PC-9 (cell line): ENCODE results near the gene SREK1IP1. TPM values are rescaled to one million over a fixed set of nuclear protein-coding genes. Genes with fewer than 3 reads are reported as not detected.

Experiments
- BruUV-seq: library from RNA; stranded (reverse); fragments of 400-500 nt; replicated peaks from 2 replicates; lab custom pipeline; 2021; lab: Mats Ljungman, UMichigan
- CTCF ChIA-PET: fragments of 300-600 bp; sonication (Branson Sonifier 250); formaldehyde crosslinking; loops from one replicate; lab custom pipeline; 2022; ENCODE audit warnings: antibody characterized with exemption; lab: Charles Lee
- POLR2A ChIA-PET: fragments of 300-600 bp; sonication (Branson Sonifier 250); formaldehyde crosslinking; loops from one replicate; lab custom pipeline; 2022; ENCODE audit warnings: antibody characterized with exemption; ENCODE audit not compliant: unreplicated experiment; lab: Charles Lee
- DNase-seq, 2 experiments: peaks; one replicate each; pipeline versions ENCODE4 v3.0.0 to v3.0.0-alpha.2; 2015 to 2022; ENCODE audit warnings: mixed read lengths in 1 of 2
- H2AFZ ChIP-seq: fragments of 200-600 bp; sonication (generic); 2 replicates; pipeline ENCODE4 v1.8.1; 2017; ENCODE audit warnings: antibody characterized with exemption
- H3F3A ChIP-seq: fragments of 200-600 bp; sonication (generic); 2 replicates; pipeline ENCODE4 v1.8.1; 2017; ENCODE audit warnings: antibody characterized with exemption, mild to moderate bottlenecking, low read depth; ENCODE audit not compliant: insufficient read depth
- H3K27ac ChIP-seq: fragments of 200-600 bp; sonication (generic); 2 replicates; pipeline ENCODE4 v1.6.1; 2016; ENCODE audit warnings: mixed run types
- H3K27me3 ChIP-seq: fragments of 200-600 bp; sonication (generic); 2 replicates; pipeline ENCODE4 v1.6.1; 2016; ENCODE audit warnings: low read depth, mixed run types; ENCODE audit not compliant: insufficient read depth
- H3K36me3 ChIP-seq: fragments of 200-600 bp; sonication (generic); 2 replicates; pipeline ENCODE4 v1.6.1; 2016; ENCODE audit warnings: low read depth, mixed run types
- H3K4me1 ChIP-seq: fragments of 200-600 bp; sonication (generic); replicated peaks from 2 replicates; pipeline ENCODE4 v1.6.1; 2016; ENCODE audit warnings: mixed run types; ENCODE audit not compliant: insufficient read depth
- H3K4me2 ChIP-seq: fragments of 200-600 bp; sonication (generic); 2 replicates; pipeline ENCODE4 v1.6.1; 2017; ENCODE audit warnings: mixed run types
- H3K4me3 ChIP-seq: fragments of 200-600 bp; sonication (generic); 2 replicates; pipeline ENCODE4 v1.6.1; 2016; ENCODE audit warnings: mixed run types
- H3K79me2 ChIP-seq: fragments of 200-600 bp; sonication (generic); 2 replicates; pipeline ENCODE4 v1.6.1; 2017; ENCODE audit warnings: low read depth, mixed run types
- H3K9me2 ChIP-seq: fragments of 200-600 bp; sonication (generic); 2 replicates; pipeline ENCODE4 v1.8.1; 2017; ENCODE audit warnings: mild to moderate bottlenecking; ENCODE audit not compliant: insufficient read depth
- H3K9me3 ChIP-seq: fragments of 200-600 bp; sonication (generic); 2 replicates; pipeline ENCODE4 v1.8.1; 2016; ENCODE audit warnings: low read depth; ENCODE audit not compliant: insufficient read depth
- H4K20me1 ChIP-seq: fragments of 200-600 bp; sonication (generic); 2 replicates; pipeline ENCODE4 v1.8.1; 2017; ENCODE audit not compliant: insufficient read depth
- CTCF ChIP-seq: fragments of 200-600 bp; sonication (generic); conservative IDR thresholded peaks from 2 replicates; pipeline ENCODE4 v1.6.1; 2017; ENCODE audit warnings: mixed run types, antibody characterized with exemption, mild to moderate bottlenecking, moderate library complexity
- EZH2 ChIP-seq: fragments of 200-600 bp; sonication (generic); IDR thresholded peaks from 2 replicates; pipeline ENCODE4 v1.8.0; 2017; ENCODE audit warnings: antibody characterized with exemption, low read depth
- intact Hi-C: fragments of 100-400 bp; cut with micrococcal nuclease; formaldehyde crosslinking; loops from one replicate; pipeline ENCODE4 v1.10.0; 2022; ENCODE audit not compliant: unreplicated experiment
- total RNA-seq: library from RNA; stranded (reverse); gene quantifications from 2 replicates; pipeline ENCODE4 v1.2.3, GENCODE V29; 2021

SREK1IP1 gene
- total RNA-seq, 1 experiment from 2014 or later = 10.9 TPM

- peaks cover 4% of the 10 kb centered on the region; the same call in 1 of the 2 replicates for H3K36me3 ChIP-seq
- no peaks in the 10 kb centered on the region for H3K9me3 ChIP-seq
- no peaks in the 10 kb centered on the region for H3K4me1 ChIP-seq
- no peaks in the 10 kb centered on the region for H3F3A ChIP-seq
- POLR2A ChIA-PET = interaction anchor here (0.5 kb wide), 1 partner anchor 19 kb away, joined by 4 read pairs; no protein-coding TSS in a partner anchor
- TF ChIP-seq EZH2 (no peak), CTCF (no peak)
- H2AFZ ChIP-seq = no peak overlapping the region
- intact Hi-C loops = no loop called here
- H3K4me2 ChIP-seq = no peak overlapping the region
- no TSS peak for BruUV-seq
- H3K79me2 ChIP-seq = peaks cover 13% of the 10 kb centered on the region; the same call in 1 of the 2 replicates
- H3K9me2 ChIP-seq = no peaks in the 10 kb centered on the region
- no peak overlapping the region for H3K27ac ChIP-seq
- CTCF ChIA-PET = no interaction called here
- no peaks in the 10 kb centered on the region; the same call in 1 of the 2 replicates for H4K20me1 ChIP-seq
- H3K4me3 ChIP-seq = no peak overlapping the region
- H3K27me3 ChIP-seq = no peaks in the 10 kb centered on the region
- no peak for DNase-seq
Observed at GRCh38 chr5:64758901-64759300, 9.6 kb downstream of the SREK1IP1 start.

GRCh38 chr5:64754066-64754465 lies 14.4 kb downstream of the SREK1IP1 start:
- H3K4me2 ChIP-seq = no peak overlapping the region
- H4K20me1 ChIP-seq = no peaks in the 10 kb centered on the region; the same call in 1 of the 2 replicates
- TF ChIP-seq EZH2 = no peak
- no peak for TF ChIP-seq CTCF
- no peak overlapping the region for H2AFZ ChIP-seq
- no peaks in the 10 kb centered on the region; the same call in 1 of the 2 replicates for H3F3A ChIP-seq
- no peaks in the 10 kb centered on the region for H3K4me1 ChIP-seq
- ChIA-PET CTCF (no interaction called here), POLR2A (interaction anchor here (0.6 kb wide), 1 partner anchor 11 kb away, joined by 3 read pairs; no protein-coding TSS in a partner anchor)
- H3K36me3 ChIP-seq = peaks cover 4% of the 10 kb centered on the region; the same call in 1 of the 2 replicates
- BruUV-seq = no TSS peak
- no peak overlapping the region for H3K27ac ChIP-seq
- DNase-seq = no peak
- no peaks in the 10 kb centered on the region for H3K27me3 ChIP-seq
- H3K9me3 ChIP-seq = no peaks in the 10 kb centered on the region
- intact Hi-C loops = no loop called here
- H3K79me2 ChIP-seq = peaks cover 8% of the 10 kb centered on the region; the same call in 1 of the 2 replicates
- no peak overlapping the region for H3K4me3 ChIP-seq
- H3K9me2 ChIP-seq = no peaks in the 10 kb centered on the region

- Histone ChIP-seq H3K79me2 (no peaks in the 10 kb centered on the region), H3K4me1 (no peaks in the 10 kb centered on the region), H3K4me3 (no peak overlapping the region), H3K9me3 (no peaks in the 10 kb centered on the region), H2AFZ (no peak overlapping the region), H3K27ac (no peak overlapping the region), H3K4me2 (no peak overlapping the region), H3K36me3 (peaks cover 4% of the 10 kb centered on the region; the same call in 1 of the 2 replicates), H3K27me3 (no peaks in the 10 kb centered on the region), H3K9me2 (no peaks in the 10 kb centered on the region; the same call in 1 of the 2 replicates), H4K20me1 (0 out of 2 replicates have a peak, but pooled peaks cover 8% of the 10 kb centered on the region), H3F3A (no peaks in the 10 kb centered on the region; the same call in 1 of the 2 replicates)
- intact Hi-C loops = no loop called here
- TF ChIP-seq EZH2 = no peak
- no peak for TF ChIP-seq CTCF
- CTCF ChIA-PET = no interaction called here
- no peak for DNase-seq
- POLR2A ChIA-PET = interaction anchor here (0.6 kb wide), 1 partner anchor 537 kb away, joined by 3 read pairs; no protein-coding TSS in a partner anchor
- BruUV-seq = no TSS peak
Observed at GRCh38 chr5:64749385-64749784, 19.1 kb downstream of the SREK1IP1 start.
